GM18498 (cell line): ENCODE measurements around the gene SHPK.
A peak's percentile ranks its signal among the peaks of the same experiment; 100 is the strongest.

Experiments used
- ATAC-seq: cut with Tn5 transposase; IDR thresholded peaks from one replicate; pipeline ENCODE4 v1.9.1; 2021; ENCODE audit warnings: mild to moderate bottlenecking, moderate library complexity; ENCODE audit not compliant: unreplicated experiment

SHPK gene

DNA sequence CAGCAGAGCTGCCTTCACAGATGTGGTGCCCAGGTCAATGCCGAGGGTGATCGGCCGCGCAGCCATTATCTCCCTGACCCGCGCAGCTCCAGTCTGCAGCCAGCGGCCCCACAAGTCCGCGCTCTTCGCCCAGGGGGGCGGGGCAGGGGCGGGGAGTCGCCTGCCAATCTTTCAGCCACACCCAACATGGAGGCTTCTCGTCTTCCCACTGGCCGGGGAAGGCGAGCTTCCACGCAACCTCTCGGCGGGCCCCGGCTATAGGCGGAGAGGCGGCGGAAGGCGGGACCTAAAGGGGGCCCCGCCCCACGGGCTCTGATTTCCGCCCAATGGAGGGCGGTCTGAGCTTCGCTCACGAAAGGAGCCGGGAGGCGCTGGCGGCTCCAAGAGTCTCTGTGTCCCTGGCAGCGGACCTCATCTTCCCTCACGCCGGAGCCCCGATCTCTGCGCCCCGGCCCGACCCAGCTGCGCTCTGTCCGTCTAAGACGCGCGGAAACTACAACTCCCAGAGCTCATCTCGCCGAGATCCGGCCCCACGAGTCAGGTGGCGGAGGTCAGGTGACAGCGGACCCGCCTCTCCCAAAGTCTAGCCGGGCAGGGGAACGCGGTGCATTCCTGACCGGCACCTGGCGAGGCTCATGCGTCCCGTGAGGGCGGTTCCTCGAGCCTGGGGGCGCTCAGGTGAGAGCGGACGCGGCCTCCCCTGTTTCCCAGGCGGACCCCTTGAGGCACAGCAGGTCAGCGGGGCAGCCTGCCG, at the start of gene SHPK, which contains the start of gene CTNS:
Gene SHPK, minus strand, starts transcription at position 97 of the 754 bp plus-strand sequence. Its CDS starts 31 bp downstream, at position 66.
Gene CTNS, plus strand, starts transcription at position 607 of the 754 bp plus-strand sequence. CDS start 3,447 bp downstream, outside the sequence.
- peak; percentile 97 for ATAC-seq

GRCh38 chr17:3685174-3685573, 49.1 kb upstream of the SHPK start:
- no peak for ATAC-seq

DNA sequence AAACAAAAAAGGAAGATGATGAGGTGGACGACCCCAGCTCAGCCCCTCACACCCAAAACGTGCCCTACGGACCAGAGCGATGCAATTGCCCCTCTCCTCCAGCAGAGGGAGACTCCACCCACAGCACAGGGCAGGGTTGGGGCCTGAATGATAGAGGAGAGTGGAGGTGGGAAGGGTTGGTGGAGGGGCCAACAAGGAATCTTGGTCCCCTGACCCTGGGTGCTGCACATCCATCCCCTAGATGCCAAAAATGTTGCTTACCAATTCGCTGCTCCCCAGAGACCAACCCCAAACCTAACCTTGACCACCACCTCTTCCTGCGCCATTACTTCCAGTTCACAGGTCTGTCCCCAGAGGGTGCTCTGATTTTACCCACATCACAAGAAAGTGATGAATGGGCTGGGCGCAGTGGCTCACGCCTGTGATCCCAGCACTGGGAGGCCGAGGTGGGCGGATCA, 47.0 kb upstream of the SHPK start:
- ATAC-seq: peak; percentile 80

GRCh38 chr17:3682033-3682432, 46.0 kb upstream of the SHPK start:
- ATAC-seq: no peak

DNA sequence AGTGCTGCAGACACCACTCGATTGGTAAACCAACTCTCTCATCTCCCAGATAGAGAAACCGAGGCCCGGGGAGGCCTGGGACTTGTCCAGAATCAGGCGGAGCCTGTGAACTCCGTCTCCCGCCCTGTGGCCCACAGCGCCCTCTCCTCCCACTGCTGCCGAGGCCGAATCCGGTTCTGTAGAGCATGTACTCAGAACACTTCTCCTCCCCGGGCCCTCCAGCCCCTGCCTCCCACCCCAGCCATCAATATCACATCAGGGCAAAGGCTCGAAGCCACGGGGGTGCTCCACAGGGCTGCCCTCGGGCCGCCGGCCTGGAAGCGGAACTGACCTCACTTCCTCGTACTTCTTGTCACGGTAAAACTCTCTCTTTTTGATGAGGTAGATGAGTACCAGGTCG, 45.5 kb upstream of the SHPK start:
- no peak for ATAC-seq

- no peak for ATAC-seq
Observed at GRCh38 chr17:3681057-3681456, 45.0 kb upstream of the SHPK start.

- ATAC-seq: no peak
Observed at GRCh38 chr17:3679531-3680126, 43.6 kb upstream of the SHPK start.

GRCh38 chr17:3678821-3679530, 42.9 kb upstream of the SHPK start:
- no peak for ATAC-seq

GRCh38 chr17:3678095-3678820, 42.2 kb upstream of the SHPK start:
- no peak for ATAC-seq

GRCh38 chr17:3675886-3676285, 39.8 kb upstream of the SHPK start:
- ATAC-seq: no peak

GRCh38 chr17:3672571-3672970, 36.5 kb upstream of the SHPK start:
- no peak for ATAC-seq

DNA sequence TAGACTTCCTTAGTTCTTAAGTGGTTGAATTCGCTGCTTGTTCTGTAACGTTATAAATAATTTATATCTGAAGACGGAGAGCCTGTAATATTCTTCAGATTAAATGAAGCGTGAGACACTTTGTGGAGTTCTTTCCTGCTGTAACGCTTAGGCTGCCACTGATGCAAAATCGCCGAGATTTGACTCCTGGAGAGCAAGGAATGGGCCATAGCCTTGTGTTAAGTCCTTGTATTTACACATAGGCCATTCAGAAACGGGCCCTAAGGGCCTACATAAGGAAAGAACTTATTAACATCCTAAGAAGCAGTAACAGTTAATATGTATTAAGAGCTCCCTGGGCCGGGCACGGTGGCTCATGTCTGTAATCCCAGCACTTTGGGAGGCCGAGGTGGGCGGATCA, 33.5 kb upstream of the SHPK start:
- ATAC-seq: no peak

GRCh38 chr17:3669085-3669347, 33.0 kb upstream of the SHPK start:
- ATAC-seq: peak; percentile 5

DNA sequence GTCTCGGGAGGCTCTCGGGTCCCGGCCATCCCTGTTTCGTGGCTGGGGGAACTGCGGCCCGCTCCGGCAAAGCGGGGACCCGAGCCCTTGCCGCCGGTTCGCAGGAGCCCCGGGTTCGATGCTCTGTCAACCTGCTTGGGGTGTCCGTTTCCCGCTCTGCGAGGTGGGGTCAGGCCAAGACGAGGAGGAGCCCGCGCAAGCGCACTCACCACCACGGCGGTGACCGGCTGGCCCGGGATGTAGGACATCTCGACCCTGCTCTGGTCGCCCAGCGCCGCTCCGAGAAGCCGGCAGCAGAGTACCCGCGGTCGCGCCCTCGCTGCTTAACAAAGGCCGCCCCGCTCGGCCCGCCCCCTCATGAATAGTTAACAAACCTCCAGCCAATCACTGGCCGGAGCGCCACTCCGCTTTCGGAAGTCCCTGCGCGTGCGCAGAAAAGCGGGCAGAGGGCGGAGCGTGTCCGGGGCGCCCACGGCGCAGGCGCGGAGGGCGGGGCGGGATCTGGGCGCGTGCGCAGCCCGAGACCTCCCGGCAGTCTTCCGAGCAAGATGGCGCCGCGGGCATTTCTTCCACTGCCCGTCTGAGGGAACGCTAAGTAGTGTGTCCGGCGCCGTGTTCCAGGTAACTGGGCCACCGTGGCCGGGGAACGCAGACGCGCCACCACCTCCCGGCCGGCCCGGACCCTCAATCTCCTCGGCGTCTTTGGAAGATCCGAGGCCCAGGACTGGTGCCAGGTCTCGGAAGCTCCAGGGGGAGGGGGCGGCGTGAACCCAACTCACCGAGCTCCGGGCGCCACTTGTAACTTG, 32.4 kb upstream of the SHPK start, which contains the start of the genes EMC6 and TAX1BP3:
Gene EMC6, plus strand, starts transcription at position 534 of the 806 bp plus-strand sequence. CDS start 335 bp downstream, outside the sequence.
Gene TAX1BP3, minus strand, starts transcription at position 300 of the 806 bp plus-strand sequence. Its CDS starts 52 bp downstream, at position 248.
- ATAC-seq: peak; percentile 88

- peak; percentile 12 for ATAC-seq
Observed at GRCh38 chr17:3667366-3668278, 31.6 kb upstream of the SHPK start.

DNA sequence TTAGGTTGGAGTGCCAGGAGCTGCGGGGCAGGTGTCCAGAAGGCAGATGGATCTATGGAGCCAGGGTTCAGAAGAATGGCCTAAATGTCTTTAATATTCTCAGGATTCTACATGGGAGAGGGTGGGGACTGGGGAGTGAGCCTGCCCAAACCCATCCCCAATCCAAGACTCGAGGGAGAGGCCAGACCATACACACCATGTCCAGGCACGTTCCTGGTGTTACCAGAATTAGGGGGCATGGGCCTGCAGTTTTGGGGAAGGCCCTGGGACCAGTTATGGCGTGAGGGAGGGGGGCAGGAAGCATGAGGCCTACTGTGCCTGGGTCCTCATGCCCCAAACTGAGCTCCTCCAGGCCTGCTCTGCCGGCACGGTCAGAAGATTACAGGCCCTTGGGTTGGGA, 30.5 kb upstream of the SHPK start:
- no peak for ATAC-seq

DNA sequence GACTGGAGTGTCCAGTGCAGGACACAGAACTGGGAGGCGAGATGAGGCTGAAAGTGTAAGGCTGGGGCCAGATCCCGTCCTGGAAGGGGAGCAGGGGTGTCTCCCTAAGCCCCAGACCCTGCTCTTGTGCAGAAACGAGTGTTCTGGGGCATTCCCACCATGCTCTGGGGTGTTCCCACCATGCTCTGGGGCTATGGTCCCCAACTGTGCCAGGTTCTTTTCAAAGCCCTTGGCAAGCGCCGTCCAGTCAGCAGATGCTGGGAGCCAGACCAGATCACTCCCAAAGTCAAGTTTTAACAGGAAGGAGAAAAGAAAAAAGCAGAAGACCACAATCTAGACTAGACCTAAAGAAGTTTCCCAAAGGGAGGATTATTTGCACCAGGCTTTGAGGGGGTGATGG, 29.8 kb upstream of the SHPK start:
- ATAC-seq: no peak

DNA sequence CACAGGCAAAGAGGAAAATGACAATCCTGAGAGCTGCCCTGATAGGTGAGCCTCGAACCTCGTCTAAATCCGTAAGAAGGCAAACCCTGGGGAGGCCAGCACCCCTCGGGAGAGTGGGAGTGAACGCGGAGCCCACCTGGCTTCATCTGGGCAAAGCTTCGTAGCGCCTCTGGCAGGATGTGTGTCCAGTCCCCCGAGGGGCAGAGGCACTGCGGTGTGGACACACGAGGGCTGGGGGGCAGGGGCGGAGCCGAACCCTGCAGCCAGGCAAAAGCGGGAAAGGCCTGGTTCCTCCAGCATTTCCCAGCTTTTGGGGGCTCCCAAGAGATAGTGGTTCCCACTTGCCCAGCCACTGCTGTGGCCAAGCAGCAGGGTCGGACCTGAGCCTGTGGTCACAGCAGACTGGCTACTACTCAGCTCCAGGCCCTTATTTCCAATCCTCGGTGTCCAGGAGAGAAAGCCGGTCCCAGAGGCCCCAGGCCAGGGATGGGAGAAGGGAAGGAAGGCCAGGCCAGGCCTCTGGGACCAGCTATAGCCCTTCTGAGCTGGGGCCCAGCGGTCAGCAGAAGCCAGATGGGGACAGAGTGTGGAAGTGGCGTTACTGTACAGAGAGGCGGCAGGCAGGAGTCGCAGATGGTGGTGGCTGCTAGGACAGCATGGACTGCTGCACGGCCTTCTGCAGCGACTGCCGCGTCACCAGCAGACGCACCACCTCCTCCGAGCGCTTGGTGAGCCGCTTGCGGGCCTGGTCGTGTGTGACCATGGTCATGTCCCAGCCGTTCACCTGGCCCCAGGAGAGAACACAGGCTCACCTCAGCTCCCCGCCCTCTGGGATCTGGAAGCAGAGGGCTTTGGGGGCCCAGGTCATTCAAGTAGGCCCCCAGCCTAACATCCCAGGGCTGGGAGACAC, 27.3 kb upstream of the SHPK start:
- ATAC-seq: no peak
